IPS DF 6.9 (cell line): Measurements from ENCODE around the gene ALPK1.
"Not testable (repeated sequence)": the region's sequence is repeated elsewhere in the genome, so short reads cannot be mapped to it uniquely, and the experiment has no call there.

Experiments
- DNase-seq: peaks from one replicate; pipeline ENCODE4 v3.0.0-alpha.2; 2013; ENCODE audit warnings: low read depth, low spot score
- H3K27ac ChIP-seq: one replicate; pipeline ENCODE4 v1.5.1; 2013; ENCODE audit warnings: low read length, control low read depth
- H3K27me3 ChIP-seq: 2 replicates; pipeline ENCODE4 v1.6.1; 2013; ENCODE audit warnings: mild to moderate bottlenecking, low read length; ENCODE audit not compliant: control insufficient read depth, insufficient read depth
- H3K36me3 ChIP-seq: 2 replicates; pipeline ENCODE4 v1.6.1; 2013; ENCODE audit warnings: low read length; ENCODE audit not compliant: control insufficient read depth, insufficient read depth
- H3K4me1 ChIP-seq: 2 replicates; pipeline ENCODE4 v1.6.1; 2013; ENCODE audit warnings: low read length; ENCODE audit not compliant: control insufficient read depth, insufficient read depth
- H3K4me3 ChIP-seq: 2 replicates; pipeline ENCODE4 v1.5.1; 2013; ENCODE audit warnings: mild to moderate bottlenecking, low read length
- H3K9me3 ChIP-seq: 2 replicates; pipeline ENCODE4 v1.6.1; 2013; ENCODE audit warnings: low read length, inconsistent platforms; ENCODE audit not compliant: control insufficient read depth, insufficient read depth
- WGBS: extraction: QIAGEN DNeasy Blood & Tissue Kit; methylation state at CpG from one replicate; pipeline ENCODE4 v1.1.7; 2013; ENCODE audit warnings: mixed read lengths, missing lambda C conversion rate; ENCODE audit not compliant: insufficient read length, insufficient coverage; 5-methylcytosine and 5-hydroxymethylcytosine counted together

The ALPK1 gene

GRCh38 chr4:112274959-112275358, 22.2 kb upstream of the ALPK1 start:
- DNase-seq = no peak
- Histone ChIP-seq H3K27me3 (no peaks in the 10 kb centered on the region), H3K4me1 (peaks cover 3% of the 10 kb centered on the region; the same call in 1 of the 2 replicates), H3K4me3 (no peak overlapping the region), H3K36me3 (no peaks in the 10 kb centered on the region; the same call in 1 of the 2 replicates), H3K27ac (no peak overlapping the region), H3K9me3 (no peaks in the 10 kb centered on the region)
- WGBS = no CpG with 5 or more reads among the region's 4 CpGs

- H3K27ac ChIP-seq = no peak overlapping the region
- DNase-seq = no peak
- WGBS = no CpG with 5 or more reads among the region's 3 CpGs
- H3K4me3 ChIP-seq = no peak overlapping the region
- H3K36me3 ChIP-seq = no peaks in the 10 kb centered on the region; the same call in 1 of the 2 replicates
- H3K9me3 ChIP-seq = no peaks in the 10 kb centered on the region
- peaks cover 2% of the 10 kb centered on the region; the same call in 1 of the 2 replicates for H3K4me1 ChIP-seq
- no peaks in the 10 kb centered on the region for H3K27me3 ChIP-seq
These were observed 21.1 kb upstream of the ALPK1 start for GRCh38 chr4:112276113-112276512.

- Histone ChIP-seq H3K36me3 (no peaks in the 10 kb centered on the region), H3K27me3 (no peaks in the 10 kb centered on the region), H3K4me3 (no peak overlapping the region), H3K27ac (no peak overlapping the region), H3K9me3 (no peaks in the 10 kb centered on the region), H3K4me1 (no peaks in the 10 kb centered on the region)
- no peak for DNase-seq
- no CpG with 5 or more reads among the region's 3 CpGs for WGBS
These were observed 19.9 kb upstream of the ALPK1 start for GRCh38 chr4:112277220-112277619.

GRCh38 chr4:112277705-112278448, 19.3 kb upstream of the ALPK1 start:
- Histone ChIP-seq H3K4me3 (no peak overlapping the region), H3K27ac (no peak overlapping the region), H3K36me3 (no peaks in the 10 kb centered on the region), H3K27me3 (no peaks in the 10 kb centered on the region), H3K9me3 (no peaks in the 10 kb centered on the region), H3K4me1 (no peaks in the 10 kb centered on the region)
- DNase-seq = no peak
- no CpG with 5 or more reads among the region's 10 CpGs for WGBS

GRCh38 chr4:112279025-112279881, 17.9 kb upstream of the ALPK1 start:
- DNase-seq = no peak
- H3K27ac ChIP-seq = no peak overlapping the region
- no CpG with 5 or more reads among the region's 10 CpGs for WGBS

GRCh38 chr4:112279882-112280315, 17.3 kb upstream of the ALPK1 start:
- H3K4me1 ChIP-seq = no peaks in the 10 kb centered on the region
- H3K9me3 ChIP-seq = no peaks in the 10 kb centered on the region
- DNase-seq = no peak
- no peak overlapping the region for H3K4me3 ChIP-seq
- H3K36me3 ChIP-seq = no peaks in the 10 kb centered on the region
- no peaks in the 10 kb centered on the region for H3K27me3 ChIP-seq
- WGBS = no CpG with 5 or more reads among the region's 7 CpGs
- no peak overlapping the region for H3K27ac ChIP-seq

More at GRCh38 chr4:112279025-112279881, 17.9 kb upstream of the ALPK1 start:
- Histone ChIP-seq H3K4me1 (no peaks in the 10 kb centered on the region), H3K9me3 (no peaks in the 10 kb centered on the region), H3K4me3 (no peak overlapping the region), H3K36me3 (no peaks in the 10 kb centered on the region), H3K27me3 (no peaks in the 10 kb centered on the region)

- H3K36me3 ChIP-seq = no peaks in the 10 kb centered on the region
- no peak overlapping the region for H3K4me3 ChIP-seq
- no peaks in the 10 kb centered on the region for H3K27me3 ChIP-seq
- no peaks in the 10 kb centered on the region; the same call in 1 of the 2 replicates for H3K4me1 ChIP-seq
- H3K27ac ChIP-seq = no peak overlapping the region
- WGBS = no CpG with 5 or more reads among the region's 5 CpGs
- DNase-seq = no peak
- H3K9me3 ChIP-seq = no peaks in the 10 kb centered on the region
These were observed 16.6 kb upstream of the ALPK1 start for GRCh38 chr4:112280386-112281056.

GRCh38 chr4:112281895-112282398, 15.2 kb upstream of the ALPK1 start:
- not testable (repeated sequence) for H3K9me3 ChIP-seq, H3K27ac ChIP-seq, DNase-seq, H3K4me3 ChIP-seq, H3K36me3 ChIP-seq, H3K27me3 ChIP-seq, H3K4me1 ChIP-seq
- WGBS = no CpG with 5 or more reads among the region's 2 CpGs

GRCh38 chr4:112282860-112283667, 14.1 kb upstream of the ALPK1 start:
- no peaks in the 10 kb centered on the region; the same call in 1 of the 2 replicates for H3K4me1 ChIP-seq
- no CpG with 5 or more reads among the region's 4 CpGs for WGBS
- no peaks in the 10 kb centered on the region for H3K36me3 ChIP-seq
- H3K9me3 ChIP-seq = no peaks in the 10 kb centered on the region
- peaks cover 1% of the 10 kb centered on the region; the same call in 1 of the 2 replicates for H3K27me3 ChIP-seq
- H3K4me3 ChIP-seq = no peak overlapping the region
- DNase-seq = no peak
- H3K27ac ChIP-seq = no peak overlapping the region
